HepG2 (cell line): Measurements from ENCODE around the gene ANKRD65. TPM values are rescaled to one million over a fixed set of nuclear protein-coding genes. Genes with fewer than 3 reads are reported as not detected.

Source experiments
- HMG20A ChIP-seq: IDR thresholded peaks from 2 replicates; pipeline ENCODE4 v1.6.1; 2016; ENCODE audit warnings: borderline replicate concordance
- MAZ ChIP-seq, 2 experiments: sonication (generic) in 1 of 2; formaldehyde crosslinking in 1 of 2; IDR thresholded peaks; 2 replicates each; pipeline versions ENCODE4 v1.5.0 to v1.6.1; 2012 to 2020; ENCODE audit warnings: low read depth in 2 of 2, mild to moderate bottlenecking in 2 of 2, borderline replicate concordance in 1 of 2, improper control_type of control experiment in 1 of 2, low read length in 1 of 2, missing genetic modification reagents in 1 of 2, moderate library complexity in 1 of 2
- NR2F1 ChIP-seq, 2 experiments: fragments of 450-650 bp in 1 of 2; formaldehyde crosslinking in 1 of 2; IDR thresholded peaks; 2 replicates each; pipeline versions ENCODE4 v1.5.0 to v1.6.1; 2016 to 2020; ENCODE audit warnings: mild to moderate bottlenecking in 1 of 2, missing compliant biosample characterization in 1 of 2, missing genetic modification reagents in 1 of 2, moderate library complexity in 1 of 2
- SP4 ChIP-seq: sonication (generic); formaldehyde crosslinking; IDR thresholded peaks from 2 replicates; pipeline ENCODE4 v1.8.1; 2023; ENCODE audit warnings: mild to moderate bottlenecking, missing genetic modification reagents
- TERF1 ChIP-seq: sonication (generic); formaldehyde crosslinking; IDR thresholded peaks from 2 replicates; pipeline ENCODE4 v1.8.0; 2022; ENCODE audit warnings: mild to moderate bottlenecking, missing genetic modification reagents, moderate library complexity
- TFAP4 ChIP-seq: sonication (generic); IDR thresholded peaks from 2 replicates; pipeline ENCODE4 v1.6.1; 2016; ENCODE audit warnings: low read depth, borderline replicate concordance
- THAP11 ChIP-seq: IDR thresholded peaks from 2 replicates; pipeline ENCODE4 v1.6.1; 2016; ENCODE audit warnings: missing biosample characterization, missing genetic modification reagents
- UBTF ChIP-seq: sonication (generic); formaldehyde crosslinking; IDR thresholded peaks from 2 replicates; pipeline ENCODE4 v1.4.0; 2020; ENCODE audit warnings: mild to moderate bottlenecking, missing genetic modification reagents
- YY1 ChIP-seq: IDR thresholded peaks from 2 replicates; pipeline ENCODE4 v1.6.1; 2011; ENCODE audit warnings: low read length, low read depth, moderate library complexity, mild to moderate bottlenecking; ENCODE audit not compliant: insufficient read depth, insufficient replicate concordance
- ZBED4 ChIP-seq: sonication (generic); formaldehyde crosslinking; IDR thresholded peaks from 2 replicates; pipeline ENCODE4 v1.4.0; 2020; ENCODE audit warnings: missing genetic modification reagents, borderline replicate concordance
- ZNF333 ChIP-seq: sonication (generic); formaldehyde crosslinking; IDR thresholded peaks from 2 replicates; pipeline ENCODE4 v1.4.0; 2020; ENCODE audit warnings: mild to moderate bottlenecking, missing genetic modification reagents, borderline replicate concordance
- ZNF432 ChIP-seq: sonication (generic); formaldehyde crosslinking; IDR thresholded peaks from 2 replicates; pipeline ENCODE4 v1.5.0; 2020; ENCODE audit warnings: missing genetic modification reagents, mild to moderate bottlenecking, borderline replicate concordance
- ZNF543 ChIP-seq: sonication (generic); formaldehyde crosslinking; IDR thresholded peaks from 2 replicates; pipeline ENCODE4 v1.4.0; 2020; ENCODE audit warnings: mild to moderate bottlenecking, missing genetic modification reagents
- ZNF598 ChIP-seq: sonication (generic); formaldehyde crosslinking; IDR thresholded peaks from 2 replicates; pipeline ENCODE4 v1.5.1; 2020; ENCODE audit warnings: mild to moderate bottlenecking, missing genetic modification reagents, borderline replicate concordance
- ZSCAN12 ChIP-seq: sonication (generic); formaldehyde crosslinking; IDR thresholded peaks from 2 replicates; pipeline ENCODE4 v1.9.0; 2021; ENCODE audit warnings: mild to moderate bottlenecking, missing genetic modification reagents
- polyA plus RNA-seq, 8 experiments: library from polyadenylated mRNA; depleted of rRNA in 3 of 8; stranded (reverse) in 7 of 8; unstranded in 1 of 8; fragments of >200 nt; fragmentation: Illumina TruSeq in 4 of 8; extraction: Trizol in 4 of 8; gene quantifications; 2 replicates each; pipeline versions ENCODE4 v1.2.1 to v1.2.3, GENCODE V29; 2011 to 2016; ENCODE audit warnings: low read depth in 4 of 8, missing spikeins in 1 of 8, mixed read lengths in 1 of 8; ENCODE audit not compliant: insufficient read depth in 1 of 8
- total RNA-seq, 5 experiments: library from RNA; depleted of rRNA; stranded (reverse); fragments of >200 nt; fragmentation: Illumina TruSeq; extraction: Trizol; gene quantifications; 2 replicates each; pipeline ENCODE4 v1.2.3, GENCODE V29; 2016; ENCODE audit warnings: low read depth in 1 of 5

The ANKRD65 gene
- total and polyA plus RNA-seq, 2 of the 13 experiments (the other 11 are each of a cell fraction or from before 2014, with no cell fraction given), result 12.1 to 30.1 TPM

GRCh38 chr1:1430114-1430982 lies 9.3 kb upstream of the ANKRD65 start (continued):
- 0 out of 2 replicates have a peak, but pooled peaks have one; percentile 26 for TF ChIP-seq ZBED4 (CRISPR knock-in tag)
- TF ChIP-seq YY1, result no peak
- TF ChIP-seq ZNF333 (CRISPR knock-in tag), result 0 out of 2 replicates have a peak, but pooled peaks have one; percentile 53
- TF ChIP-seq TFAP4, result peak; percentile 70; the same call in 1 of the 2 replicates
- TF ChIP-seq ZSCAN12, result no peak
- peak; percentile 48 for TF ChIP-seq THAP11 (CRISPR knock-in tag)
- 0 out of 2 replicates have a peak, but pooled peaks have one; percentile 59 for TF ChIP-seq ZNF543 (CRISPR knock-in tag)
- TF ChIP-seq ZNF432, result no peak
- TF ChIP-seq MAZ (IDR thresholded peaks at IDR 0.05; ENCODE audit: borderline replicate concordance, low read depth, low read length), result no peak
- peak; percentile 65 for TF ChIP-seq MAZ (CRISPR knock-in tag; IDR thresholded peaks at IDR 0.05; ENCODE audit: low read depth)
- no peak for TF ChIP-seq TERF1 (CRISPR knock-in tag)
- 0 out of 2 replicates have a peak, but pooled peaks have one; percentile 11 for TF ChIP-seq ZNF598
- TF ChIP-seq SP4 (CRISPR knock-in tag), result peak; percentile 63
- peak; percentile 53 to 65; a peak in 3 of 4 replicates for TF ChIP-seq NR2F1 (CRISPR knock-in tag; IDR thresholded peaks at IDR 0.05)
- peak; percentile 94 for TF ChIP-seq UBTF (CRISPR knock-in tag)
- TF ChIP-seq HMG20A (CRISPR knock-in tag), result no peak
